NOMO-1 treated with DMSO at 0.1 percent for 48 hours (cell line): ENCODE measurements around the gene TMEM54.

Experiments
- DNase-seq: peaks from one replicate; lab custom pipeline; 2025; ENCODE audit not compliant: unreplicated experiment; lab: John Stamatoyannopoulos, UW

TMEM54 gene, protein sequence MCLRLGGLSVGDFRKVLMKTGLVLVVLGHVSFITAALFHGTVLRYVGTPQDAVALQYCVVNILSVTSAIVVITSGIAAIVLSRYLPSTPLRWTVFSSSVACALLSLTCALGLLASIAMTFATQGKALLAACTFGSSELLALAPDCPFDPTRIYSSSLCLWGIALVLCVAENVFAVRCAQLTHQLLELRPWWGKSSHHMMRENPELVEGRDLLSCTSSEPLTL

DNA sequence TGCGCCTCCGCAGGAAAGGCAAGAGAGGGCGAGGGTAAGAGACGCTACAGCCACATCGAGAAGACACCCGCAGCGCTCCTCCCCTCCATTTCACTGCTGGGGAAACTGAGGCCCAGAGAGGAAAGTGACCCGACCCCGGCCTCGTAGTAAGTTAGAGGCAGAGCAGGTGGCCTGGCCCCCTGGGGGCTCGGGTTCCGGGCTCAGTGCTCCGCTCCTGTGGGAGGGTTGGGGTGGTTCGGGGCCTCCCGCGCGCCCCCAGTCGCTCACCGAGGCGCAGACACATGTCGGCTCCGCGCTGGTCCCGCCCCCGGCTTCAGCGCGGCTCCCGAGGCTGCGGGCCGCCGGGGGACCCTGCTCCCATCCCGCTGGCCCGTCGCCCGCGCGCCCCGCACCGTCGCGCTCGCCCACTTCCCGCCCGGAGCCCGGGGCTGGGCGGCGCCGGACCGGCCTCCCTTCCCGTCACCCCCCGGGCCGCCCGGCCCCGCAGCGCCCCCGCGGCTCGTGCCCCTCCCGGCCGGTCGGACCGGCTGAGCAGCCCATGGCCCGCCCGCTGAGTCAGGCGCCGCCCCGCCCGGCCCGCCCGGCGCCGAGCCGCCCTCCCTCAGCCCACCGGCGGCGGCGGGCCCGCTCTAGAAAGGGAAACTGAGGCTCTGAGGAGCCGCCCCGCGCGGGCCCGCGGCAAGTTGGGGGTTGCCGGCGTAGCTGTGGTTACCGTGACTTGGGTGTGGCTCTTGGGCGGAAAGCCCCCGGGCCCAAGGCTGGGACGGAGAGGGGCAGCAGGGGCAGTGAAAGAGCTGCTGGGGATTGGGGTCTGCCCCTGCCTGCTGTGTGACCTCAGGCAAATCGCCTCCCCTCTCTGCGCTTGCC is at the start of gene TMEM54:
Gene TMEM54 (minus strand): TSS at position 434 of the 867 bp plus-strand sequence. CDS start 151 bp downstream, at position 283.
- DNase-seq = no peak

DNA sequence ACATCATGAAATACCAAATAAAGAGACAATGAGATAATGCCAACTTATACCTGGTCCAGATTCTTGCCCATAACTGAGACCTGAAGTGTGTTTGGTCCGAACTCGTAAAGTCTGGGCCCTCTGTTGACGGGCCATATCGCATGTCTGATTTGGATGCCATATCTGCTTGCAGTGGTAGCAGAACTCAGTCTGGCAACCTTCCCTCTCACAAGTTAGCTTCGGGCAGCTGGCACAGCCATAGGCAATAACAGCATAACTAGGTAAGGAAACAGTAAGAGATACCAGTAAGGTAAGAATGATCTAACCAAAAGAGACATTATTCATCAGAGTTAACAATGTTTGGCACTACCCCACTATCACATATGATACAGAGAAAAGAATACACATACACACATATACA is 48.3 kb upstream of the TMEM54 start:
- no peak for DNase-seq

DNA sequence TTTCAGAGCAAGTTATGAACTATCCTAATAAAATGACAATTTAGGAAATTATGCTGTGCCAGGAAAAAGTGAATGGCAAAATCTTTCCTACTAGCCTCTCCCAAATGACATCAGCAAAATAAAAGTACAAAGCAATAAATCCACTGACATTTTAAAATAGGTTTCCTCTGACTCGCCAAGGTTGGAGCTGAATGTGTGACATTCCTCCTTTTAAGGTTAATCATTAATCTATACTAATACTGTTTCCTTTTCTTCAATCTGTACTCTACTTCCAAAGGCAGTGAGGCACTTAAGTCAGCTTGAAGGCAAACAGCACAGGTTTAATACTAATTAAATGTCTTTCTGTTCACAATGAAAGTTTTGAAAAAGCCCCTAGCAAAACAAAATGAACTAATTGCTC is 47.7 kb upstream of the TMEM54 start:
- DNase-seq = no peak

DNA sequence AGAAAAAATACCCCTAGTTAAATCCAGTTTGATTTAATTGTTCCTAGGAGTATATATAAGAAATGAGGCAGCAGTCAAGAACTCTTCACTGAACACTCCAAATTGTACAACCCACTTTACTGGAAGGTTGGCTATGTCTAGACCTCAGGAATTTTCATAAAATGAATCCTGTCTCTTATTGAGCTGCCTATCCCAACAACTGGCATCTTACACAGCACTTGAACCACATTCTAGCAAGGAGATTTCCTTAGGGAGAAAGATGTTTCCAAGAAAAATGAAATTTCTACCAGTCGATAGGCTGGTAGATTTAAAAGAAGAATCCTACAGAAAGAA is 47.2 kb upstream of the TMEM54 start:
- no peak for DNase-seq

DNA sequence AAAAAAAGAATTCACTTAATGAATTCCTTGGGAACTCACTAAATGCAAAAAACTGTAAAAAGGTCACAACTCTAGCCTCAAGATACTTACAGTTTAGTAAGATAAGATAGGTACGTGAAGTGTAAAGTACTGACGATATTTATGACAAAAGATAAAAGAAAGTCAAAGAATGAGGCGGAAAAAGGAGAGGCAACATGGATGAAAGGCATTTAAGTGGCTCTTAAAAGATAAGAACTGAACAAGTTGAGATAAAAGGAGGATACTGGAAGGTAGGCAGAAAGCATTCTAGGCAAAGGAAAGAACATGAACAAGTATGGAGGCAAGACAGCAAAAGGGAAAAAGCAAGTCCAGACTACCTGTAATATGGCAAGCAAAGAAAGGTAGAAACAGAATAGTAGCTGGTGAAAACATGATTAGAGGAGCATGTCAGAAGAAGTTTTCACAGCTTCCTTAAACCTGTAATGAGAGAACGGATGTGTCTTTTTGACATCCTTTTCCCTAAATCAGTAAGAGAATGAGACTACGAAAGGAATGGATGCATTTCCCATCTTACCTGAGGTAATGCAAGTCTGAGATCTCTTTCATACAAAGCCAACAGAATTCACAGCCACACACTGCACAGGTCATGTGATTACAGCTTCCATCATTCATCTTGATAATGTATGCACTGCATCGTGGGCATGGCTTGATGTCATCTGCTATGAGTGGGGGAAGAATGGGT is 46.6 kb upstream of the TMEM54 start:
- DNase-seq = no peak

DNA sequence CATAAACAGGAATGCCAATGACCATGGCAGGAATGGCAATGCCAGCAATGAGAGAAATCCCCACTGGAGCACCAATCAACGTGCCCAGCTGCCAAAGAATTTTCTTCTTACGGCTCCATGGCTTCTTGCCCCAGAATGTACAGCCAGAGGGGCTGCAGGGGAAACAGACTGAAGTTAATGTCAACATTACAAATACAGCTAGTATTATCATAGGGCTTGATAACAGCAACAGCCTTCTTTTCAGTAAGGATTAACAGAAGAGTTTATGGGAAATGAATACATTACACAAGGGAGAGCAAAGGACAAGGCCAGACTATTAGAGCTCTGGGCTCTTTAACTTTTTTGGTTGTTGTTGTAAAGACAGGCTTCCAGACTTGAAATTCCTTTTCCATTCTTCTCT is 45.2 kb upstream of the TMEM54 start:
- no peak for DNase-seq

DNA sequence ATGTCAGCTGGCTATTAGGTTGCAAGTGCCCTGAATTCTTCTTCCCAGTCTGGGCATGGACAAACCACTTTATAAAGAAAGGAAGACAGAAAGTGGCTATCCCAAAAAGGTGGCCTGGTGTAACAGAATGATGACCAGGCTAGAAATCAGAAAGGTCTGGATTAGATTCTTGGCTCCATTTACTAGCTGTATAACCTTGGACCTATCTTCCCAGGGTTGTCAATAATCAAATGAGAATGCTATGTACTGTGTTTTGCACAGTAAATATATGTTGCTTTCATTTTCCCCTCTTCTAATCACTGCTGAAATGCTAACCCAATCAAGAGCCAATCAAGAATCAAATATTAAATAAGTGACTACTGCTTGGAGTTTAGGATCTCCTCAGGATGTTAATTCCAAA is 43.0 kb upstream of the TMEM54 start:
- no peak for DNase-seq

DNA sequence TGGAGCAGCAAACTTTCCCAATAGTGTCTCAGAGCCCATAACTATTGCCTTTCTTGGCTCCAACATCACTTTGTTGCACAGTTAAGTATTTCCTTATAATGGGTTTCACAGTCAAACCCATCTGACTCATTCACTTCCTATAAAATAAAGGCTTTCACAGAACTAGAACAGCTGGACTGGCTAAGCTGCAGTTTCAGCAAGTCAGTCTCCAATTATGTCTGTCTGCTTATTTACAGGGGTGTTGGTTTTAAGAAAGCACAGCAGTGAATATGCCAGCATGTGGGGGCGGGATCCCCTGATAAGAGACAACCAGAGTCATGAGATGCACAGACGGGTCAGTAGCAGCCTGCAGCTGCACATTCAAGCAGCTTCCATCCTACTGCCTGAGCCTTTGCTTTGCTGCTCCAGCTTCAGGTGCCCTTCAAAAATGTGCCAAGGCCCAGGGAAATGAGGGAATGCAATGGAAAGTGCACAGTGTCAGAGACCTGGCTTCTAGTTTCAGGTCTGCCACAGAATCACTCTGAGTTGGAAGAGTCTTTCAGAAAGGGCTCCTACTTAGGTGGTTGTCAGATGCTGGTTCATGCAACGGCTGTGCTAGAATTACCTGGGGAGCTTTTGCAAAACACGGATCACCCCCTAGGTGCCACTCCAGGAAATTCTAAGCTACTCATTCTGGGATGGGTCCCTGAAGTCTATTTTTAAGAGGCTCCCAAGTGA is 38.6 kb upstream of the TMEM54 start:
- peak; percentile 87 for DNase-seq

DNA sequence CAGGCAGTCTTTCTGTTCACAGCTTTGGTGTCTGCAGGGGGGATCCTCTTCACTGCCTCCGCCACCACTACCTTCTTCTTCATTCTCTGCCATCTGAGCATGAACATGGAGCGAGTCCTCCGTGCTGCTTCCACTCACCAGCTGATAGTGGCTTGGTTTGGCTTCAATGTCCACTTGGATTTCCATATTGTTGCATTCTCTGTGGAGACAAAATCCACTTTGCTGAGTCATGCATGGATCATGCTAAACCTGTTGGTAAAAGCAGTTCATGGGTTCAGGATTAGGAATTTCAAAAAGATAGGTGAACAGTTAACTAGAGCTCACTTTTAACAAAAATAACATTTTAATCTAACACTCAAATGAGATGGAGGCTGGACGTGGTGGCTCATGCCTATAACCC is 35.9 kb upstream of the TMEM54 start:
- DNase-seq = no peak

DNA sequence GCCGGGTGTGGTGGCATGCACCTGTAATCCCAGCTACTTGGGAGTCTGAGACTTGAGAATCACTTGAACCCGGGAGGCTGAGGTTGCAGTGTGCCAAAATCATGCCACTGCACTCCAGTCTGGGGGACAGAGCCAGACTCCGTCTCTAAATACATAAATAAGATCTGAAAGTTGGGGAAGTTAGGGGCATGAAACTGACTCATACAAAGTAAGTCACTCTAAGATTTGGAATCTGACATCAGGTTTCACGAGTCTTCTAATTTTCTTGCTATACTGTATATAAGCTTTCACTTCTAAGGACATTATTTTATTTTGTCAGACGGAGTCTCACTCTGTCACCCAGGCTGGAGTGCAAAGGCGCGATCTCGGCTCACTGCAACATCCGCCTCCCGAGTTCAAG is 33.3 kb upstream of the TMEM54 start:
- DNase-seq = no peak

DNA sequence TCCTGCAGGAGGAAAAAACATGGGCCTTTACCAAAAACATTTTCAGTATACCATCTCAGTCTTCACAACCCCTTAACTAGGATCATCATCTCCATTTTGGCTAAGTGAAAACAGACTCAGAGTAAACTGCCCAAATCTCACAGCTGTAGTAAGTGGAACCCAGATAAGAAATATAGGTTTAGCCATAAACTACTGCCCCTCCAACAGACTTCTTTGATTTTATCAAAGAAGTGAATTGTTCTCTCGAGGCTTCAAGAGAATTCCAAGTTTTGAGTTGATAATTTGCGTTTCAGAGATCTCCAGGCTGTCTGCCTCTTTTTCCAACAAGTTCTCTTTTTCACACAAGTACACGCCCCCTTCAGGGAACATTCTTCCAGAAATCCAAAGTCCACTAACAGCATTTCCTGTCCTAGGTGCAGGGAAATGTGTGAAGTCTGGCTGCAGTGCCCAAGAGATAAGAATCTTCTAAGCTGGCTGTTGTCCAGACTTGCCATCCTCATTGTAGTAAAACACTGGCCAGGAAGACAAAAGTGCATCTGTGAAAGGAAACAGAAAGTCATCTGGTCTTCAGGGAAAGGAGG is 32.6 kb upstream of the TMEM54 start:
- no peak for DNase-seq

DNA sequence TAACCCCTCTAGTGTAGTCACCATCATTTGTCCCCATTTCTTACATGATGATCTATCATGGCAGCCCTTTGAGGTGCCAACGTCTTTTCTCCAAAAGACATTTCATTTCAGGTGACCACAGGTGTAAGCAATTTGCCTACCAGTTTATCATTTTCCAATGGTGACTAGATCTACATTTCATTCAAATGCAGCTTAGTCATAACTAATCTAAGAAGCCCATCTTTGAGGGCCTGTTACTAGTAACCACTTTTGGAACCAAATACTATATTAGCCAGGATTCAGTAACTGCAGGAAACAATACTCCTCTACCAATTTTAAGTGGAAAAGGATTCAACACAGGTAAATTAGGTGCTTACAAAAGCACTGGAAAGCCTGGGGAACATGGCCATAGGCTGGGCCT is 30.6 kb upstream of the TMEM54 start:
- no peak for DNase-seq

DNA sequence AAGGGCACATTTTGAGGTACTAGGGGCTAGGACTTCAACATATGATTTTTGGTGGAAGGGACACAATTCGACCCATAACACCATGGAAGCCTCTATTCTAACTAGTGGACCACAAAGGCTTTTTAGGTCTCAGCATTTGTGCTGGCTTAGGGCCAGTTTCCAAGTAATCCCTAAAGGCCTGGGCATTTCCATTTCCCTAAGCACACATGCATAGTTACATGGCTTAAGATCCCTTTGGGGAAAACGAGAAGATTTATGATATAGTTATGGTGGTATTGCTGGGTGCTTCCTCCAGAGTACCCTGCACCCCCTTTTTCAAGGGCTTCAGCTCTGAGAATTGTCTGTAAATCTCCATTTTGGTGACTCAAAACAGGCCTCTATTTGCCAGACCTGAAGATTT is 28.2 kb upstream of the TMEM54 start:
- DNase-seq = no peak

DNA sequence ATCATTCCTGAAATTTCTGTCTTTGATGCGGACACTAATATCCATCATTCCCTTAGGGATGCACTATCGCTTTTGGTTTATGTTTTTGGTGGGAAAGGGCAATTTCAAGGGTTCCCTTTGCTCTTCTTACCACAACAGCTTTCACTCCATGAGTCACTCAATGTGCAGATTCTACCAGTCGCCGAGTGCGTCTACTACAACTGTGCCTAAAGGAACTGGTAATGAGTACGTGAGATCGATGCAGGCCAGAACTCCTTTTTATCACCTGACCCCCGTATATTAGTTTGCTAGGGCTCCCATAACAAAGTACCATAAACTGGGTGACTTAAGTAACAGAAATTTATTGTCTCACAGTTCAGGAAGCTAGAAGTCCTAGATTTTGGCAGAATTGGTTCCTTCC is 27.5 kb upstream of the TMEM54 start:
- no peak for DNase-seq

DNA sequence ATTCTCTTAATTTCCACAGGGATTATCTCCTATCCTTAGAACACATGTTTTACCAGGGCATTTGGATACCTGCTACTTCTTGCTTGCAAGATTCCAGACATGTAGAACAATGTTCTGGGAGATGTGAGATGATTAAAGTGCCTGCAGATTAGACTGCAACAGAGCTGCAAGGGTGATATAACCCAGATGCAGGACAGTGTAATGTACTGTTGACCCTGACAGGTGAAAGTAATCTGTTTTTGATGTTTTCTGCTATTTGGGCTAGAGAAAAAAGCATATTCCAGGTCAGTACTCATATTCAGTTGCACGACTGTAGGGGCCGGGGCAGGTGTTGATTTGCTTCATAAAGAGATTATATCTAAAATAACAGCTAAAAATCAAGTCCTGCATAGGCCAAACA is 27.1 kb upstream of the TMEM54 start:
- no peak for DNase-seq

DNA sequence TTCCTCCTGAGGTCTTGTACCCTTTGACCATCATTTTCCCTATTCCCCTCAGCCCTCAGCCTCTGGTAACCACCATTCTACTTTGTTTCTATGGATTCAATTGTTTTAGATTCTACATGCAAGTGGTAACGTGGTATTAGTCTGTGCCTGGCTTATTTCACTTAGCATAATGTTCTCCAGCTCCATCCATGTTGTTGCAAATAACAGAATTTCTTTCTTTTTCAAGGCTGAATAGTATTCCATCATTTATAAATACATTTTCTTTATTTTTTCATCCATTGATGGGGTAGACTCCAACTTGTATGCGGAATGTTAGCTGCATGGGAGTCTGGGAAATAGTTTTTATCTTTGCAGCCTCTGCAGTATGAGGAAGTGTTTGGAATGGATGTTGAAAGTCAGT is 26.3 kb upstream of the TMEM54 start:
- DNase-seq = no peak

DNA sequence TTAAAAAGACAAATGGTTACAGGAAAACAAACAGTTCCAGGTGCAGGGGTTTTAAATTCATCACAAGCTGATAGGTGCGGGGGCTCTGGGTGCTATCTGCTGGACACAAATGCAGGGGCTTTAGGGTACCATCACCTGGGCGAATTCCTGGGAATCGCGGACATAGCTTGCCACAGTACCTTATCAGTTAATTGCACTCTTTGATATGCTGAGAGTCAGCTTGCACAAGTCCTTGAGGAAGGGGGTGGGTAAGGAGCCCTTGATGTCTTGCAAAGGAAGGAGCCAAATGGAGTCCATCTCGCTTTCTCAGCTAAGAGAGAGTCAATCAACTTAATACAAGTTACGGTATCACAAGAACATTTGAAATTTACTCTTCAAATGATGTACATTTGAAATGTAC is 25.4 kb upstream of the TMEM54 start:
- no peak for DNase-seq

DNA sequence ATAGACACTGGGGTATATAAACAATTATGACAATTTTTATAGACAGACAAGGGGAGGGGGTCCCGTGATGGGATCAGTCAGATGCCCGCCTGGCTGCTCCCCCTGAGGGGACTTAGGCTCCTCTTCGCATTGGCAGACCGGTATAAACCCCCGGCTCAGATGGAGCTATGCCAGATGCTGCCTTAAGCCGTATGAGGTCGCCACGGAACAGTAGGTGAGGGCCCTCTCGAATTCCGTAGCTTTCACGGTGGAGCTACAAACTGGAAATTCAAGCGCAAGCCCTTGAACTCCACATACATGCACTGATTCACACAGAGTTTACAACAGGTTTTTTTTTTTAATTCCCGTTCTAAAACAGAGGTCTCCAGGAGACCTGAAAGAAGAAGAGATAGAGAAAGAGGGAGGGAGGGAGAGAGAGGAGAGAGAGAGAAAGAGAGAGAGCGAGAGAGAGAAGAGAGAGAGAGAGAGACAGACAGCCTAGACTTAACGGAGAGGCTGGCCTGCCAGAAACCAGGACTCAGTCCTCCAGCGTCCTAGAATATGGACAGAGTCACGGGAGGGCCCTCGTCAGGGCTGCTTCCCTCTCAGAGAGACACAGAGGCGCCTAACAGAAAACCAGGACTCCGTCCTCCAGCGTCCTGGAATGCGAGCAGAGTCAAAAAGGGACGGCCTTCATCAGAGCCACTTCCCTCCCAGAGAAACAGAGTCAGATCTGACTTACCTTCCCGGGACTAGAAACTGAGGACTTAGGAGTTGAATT is 24.4 kb upstream of the TMEM54 start:
- DNase-seq = no peak

DNA sequence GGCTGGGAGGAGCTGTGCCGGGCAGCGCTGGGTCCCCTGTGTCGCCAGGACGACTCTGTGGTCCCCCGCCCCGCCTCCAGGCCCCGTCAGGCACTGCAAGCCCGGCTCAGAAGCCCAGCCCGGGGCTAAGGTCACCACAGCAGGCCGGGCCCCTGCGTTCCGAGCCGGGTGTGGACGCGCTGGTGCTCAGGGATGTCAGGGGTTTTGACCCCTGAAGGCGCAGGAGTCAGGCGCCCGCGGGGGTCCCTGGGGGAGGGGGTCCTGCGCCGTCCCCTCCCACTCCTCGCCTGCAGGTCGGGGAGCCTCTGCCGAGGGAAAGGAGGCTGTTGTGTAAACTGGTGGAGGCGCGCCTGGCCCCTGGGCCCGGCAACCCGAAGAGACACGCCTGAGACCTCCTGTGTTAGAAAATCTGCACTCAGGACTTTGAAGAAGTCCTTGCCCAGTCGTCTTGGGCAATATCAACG is 23.7 kb upstream of the TMEM54 start:
- DNase-seq = no peak

DNA sequence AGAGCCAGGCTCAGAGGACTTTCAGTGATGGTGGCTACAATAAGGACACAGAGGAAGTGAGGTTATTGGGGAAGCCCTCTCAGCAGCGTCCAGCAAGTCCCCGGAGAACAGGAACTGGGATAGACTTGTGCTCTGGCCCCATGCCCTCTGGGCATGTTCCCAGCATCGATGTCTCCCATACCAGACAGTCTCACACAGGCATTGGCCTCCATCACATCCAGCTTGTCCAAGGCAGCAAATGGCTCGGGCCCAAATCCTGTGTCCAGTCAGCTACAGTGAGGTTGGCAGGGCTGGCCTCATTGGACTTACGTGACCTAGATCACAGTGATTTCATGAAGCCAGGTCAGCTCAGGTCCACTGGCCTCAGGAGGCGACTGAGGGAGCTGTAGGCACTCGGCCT is 19.6 kb upstream of the TMEM54 start:
- DNase-seq = no peak
